ENCODE measurements around the gene PELI1.

The PELI1 gene

DNA sequence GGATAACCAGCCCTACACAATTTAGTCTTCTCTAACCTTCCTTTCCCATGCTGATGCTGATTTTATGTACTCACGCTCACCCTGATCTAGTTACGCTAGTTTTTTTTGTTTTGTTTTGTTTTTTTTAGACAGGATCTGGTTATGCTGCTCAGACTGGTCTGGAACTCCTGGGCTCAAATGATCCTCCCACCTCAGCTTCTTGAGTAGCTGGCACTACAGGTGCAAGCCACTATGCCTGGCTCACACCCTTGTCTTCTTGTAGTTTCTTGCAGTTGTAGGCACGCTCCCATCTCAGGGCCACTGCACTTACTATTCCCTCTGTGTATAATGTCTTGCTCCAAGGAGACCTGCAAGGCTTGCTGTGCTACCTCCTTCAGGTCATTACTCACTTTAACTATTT, 6.2 kb downstream of the PELI1 start:
- peak overlapping the region; percentile 53 for H3K27ac Mint-ChIP-seq
- H3K27me3 Mint-ChIP-seq, result no peaks in the 10 kb centered on the region
- H3K4me3 Mint-ChIP-seq, result peak overlapping the region; percentile 30
- peaks cover 30% of the 10 kb centered on the region for H3K36me3 Mint-ChIP-seq
- H3K9me3 Mint-ChIP-seq, result no peaks in the 10 kb centered on the region
- H3K4me1 Mint-ChIP-seq, result peaks cover 74% of the 10 kb centered on the region
- ATAC-seq, result no peak

DNA sequence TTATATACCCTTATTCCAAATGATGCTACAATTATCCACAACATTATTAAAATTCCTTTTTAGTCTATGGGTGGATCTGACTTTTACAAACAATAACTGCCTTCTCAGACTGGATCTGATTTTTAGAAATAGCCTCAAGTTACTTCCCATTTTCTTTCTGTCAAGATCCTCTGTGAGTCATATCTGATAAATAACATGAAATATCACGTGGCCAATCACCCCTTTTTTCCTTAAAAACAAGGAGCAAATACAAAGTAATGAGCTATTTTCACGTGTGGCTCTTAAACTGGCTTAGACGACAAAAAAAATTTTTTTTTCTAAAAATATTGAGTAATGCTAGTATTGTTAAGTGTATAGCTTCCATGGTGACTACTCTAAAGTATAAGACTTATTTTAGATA, 6.7 kb downstream of the PELI1 start:
- H3K4me1 Mint-ChIP-seq, result peaks cover 78% of the 10 kb centered on the region
- no peak overlapping the region for H3K4me3 Mint-ChIP-seq
- peak overlapping the region; percentile 53 for H3K27ac Mint-ChIP-seq
- H3K36me3 Mint-ChIP-seq, result peaks cover 34% of the 10 kb centered on the region
- no peak for ATAC-seq
- no peaks in the 10 kb centered on the region for H3K27me3 Mint-ChIP-seq
- no peaks in the 10 kb centered on the region for H3K9me3 Mint-ChIP-seq

DNA sequence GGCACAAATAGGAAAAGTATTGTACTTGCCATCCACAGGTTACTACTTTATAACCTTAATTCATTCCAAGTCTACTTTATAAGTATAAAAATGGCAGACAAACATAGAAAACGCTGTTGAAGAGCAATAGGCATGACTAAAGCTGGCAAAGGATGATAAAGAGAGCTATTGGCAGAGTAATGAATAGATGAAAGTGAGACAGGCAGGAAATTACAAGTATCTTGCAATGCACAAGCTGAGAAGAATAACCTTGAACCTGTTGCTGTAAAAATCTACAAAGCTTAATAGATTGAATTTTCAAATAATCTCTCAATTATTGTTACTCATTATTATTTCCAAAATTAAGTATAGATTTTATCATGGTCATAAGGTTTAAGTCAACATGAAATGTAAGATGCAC, 8.8 kb downstream of the PELI1 start:
- no peak overlapping the region for H3K27ac Mint-ChIP-seq
- H3K4me1 Mint-ChIP-seq, result peaks cover 70% of the 10 kb centered on the region
- H3K4me3 Mint-ChIP-seq, result no peak overlapping the region
- H3K27me3 Mint-ChIP-seq, result no peaks in the 10 kb centered on the region
- ATAC-seq, result no peak
- no peaks in the 10 kb centered on the region for H3K9me3 Mint-ChIP-seq
- H3K36me3 Mint-ChIP-seq, result peaks cover 44% of the 10 kb centered on the region

DNA sequence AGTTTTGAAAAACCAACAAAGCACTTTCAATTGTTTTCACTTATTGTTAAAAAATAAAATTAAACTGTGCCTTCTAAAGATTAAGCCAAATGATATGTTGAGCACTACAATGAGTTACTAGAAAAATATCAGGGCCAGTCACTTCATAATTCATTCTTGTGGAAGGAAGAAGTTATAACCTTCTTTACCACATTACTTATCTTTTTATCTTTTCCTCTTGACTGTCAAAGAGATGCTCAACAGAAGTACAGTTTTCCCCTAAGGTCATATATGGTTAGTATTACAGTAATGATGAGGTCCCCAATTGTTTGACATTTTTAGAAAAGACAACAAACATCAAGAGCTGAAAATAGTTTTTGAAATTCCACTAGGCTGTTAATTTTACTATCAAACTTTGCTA, 9.4 kb downstream of the PELI1 start:
- Mint-ChIP-seq H3K36me3 (peaks cover 44% of the 10 kb centered on the region), H3K27ac (no peak overlapping the region), H3K27me3 (no peaks in the 10 kb centered on the region), H3K4me1 (peaks cover 70% of the 10 kb centered on the region), H3K4me3 (no peak overlapping the region), H3K9me3 (no peaks in the 10 kb centered on the region)
- ATAC-seq, result no peak

DNA sequence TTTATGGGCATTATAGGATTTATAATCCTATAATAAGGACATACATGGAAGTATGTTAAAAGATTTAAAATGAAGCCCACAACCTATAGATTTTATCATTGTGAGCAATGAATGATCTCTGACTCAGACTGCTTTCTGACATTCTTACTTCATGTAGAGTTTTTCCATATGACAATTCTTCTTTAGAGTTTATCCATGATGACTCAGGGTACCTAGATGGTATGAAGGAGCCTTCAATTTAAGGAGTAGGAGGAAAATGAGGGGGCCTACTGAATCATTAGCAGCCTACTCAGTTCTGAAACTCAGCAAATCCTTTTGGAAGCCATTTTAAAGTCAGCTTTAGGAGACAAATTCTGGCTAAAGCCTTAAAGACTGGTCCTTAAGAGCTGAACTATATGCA, 10.4 kb downstream of the PELI1 start:
- no peak for ATAC-seq
- Mint-ChIP-seq H3K27ac (no peak overlapping the region), H3K36me3 (peaks cover 42% of the 10 kb centered on the region), H3K4me1 (peaks cover 67% of the 10 kb centered on the region), H3K9me3 (no peaks in the 10 kb centered on the region), H3K27me3 (no peaks in the 10 kb centered on the region), H3K4me3 (no peak overlapping the region)

DNA sequence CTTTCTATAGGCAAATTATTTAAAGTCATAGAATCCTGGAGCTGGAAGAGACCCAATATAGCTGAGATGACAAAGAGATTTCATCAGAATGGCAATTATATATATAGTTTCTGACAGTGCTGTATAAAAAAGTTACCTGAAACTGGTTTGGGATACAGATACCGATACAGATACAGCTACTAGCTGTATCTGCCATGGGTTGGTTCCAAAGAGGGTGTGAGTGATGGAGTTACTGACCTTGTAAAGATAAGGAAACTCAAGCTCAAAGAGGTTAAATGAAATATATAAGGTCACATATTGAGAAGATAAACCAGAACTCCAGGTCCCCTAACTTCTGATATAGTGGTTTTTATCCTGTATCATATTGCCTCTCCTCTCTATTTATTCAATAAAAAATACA, 10.9 kb downstream of the PELI1 start:
- Mint-ChIP-seq H3K27me3 (no peaks in the 10 kb centered on the region), H3K9me3 (no peaks in the 10 kb centered on the region), H3K4me3 (no peak overlapping the region), H3K27ac (peak overlapping the region; percentile 31), H3K4me1 (peaks cover 67% of the 10 kb centered on the region), H3K36me3 (peaks cover 37% of the 10 kb centered on the region)
- ATAC-seq, result no peak

DNA sequence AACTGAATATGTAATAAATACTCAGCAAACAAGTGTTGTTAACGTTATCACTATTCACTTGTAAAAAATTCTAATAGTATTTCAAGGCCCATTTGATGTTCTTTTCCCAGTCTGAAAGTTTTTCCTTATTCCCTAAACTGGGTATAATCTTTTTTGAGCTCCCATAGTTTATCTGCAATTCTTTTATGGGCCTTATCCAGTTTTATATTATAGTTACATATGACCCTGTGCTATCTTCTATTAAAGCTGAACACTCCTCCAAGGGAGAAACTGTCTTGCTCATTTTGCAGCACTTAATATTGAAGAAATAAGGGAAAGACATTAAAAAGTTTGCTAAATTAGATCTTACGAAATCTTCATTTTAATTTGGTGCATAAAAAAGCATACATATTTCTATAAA, 13.9 kb downstream of the PELI1 start:
- H3K4me1 Mint-ChIP-seq, result peaks cover 63% of the 10 kb centered on the region
- H3K27ac Mint-ChIP-seq, result no peak overlapping the region
- no peaks in the 10 kb centered on the region for H3K9me3 Mint-ChIP-seq
- H3K27me3 Mint-ChIP-seq, result no peaks in the 10 kb centered on the region
- peaks cover 34% of the 10 kb centered on the region for H3K36me3 Mint-ChIP-seq
- no peak overlapping the region for H3K4me3 Mint-ChIP-seq
- no peak for ATAC-seq

DNA sequence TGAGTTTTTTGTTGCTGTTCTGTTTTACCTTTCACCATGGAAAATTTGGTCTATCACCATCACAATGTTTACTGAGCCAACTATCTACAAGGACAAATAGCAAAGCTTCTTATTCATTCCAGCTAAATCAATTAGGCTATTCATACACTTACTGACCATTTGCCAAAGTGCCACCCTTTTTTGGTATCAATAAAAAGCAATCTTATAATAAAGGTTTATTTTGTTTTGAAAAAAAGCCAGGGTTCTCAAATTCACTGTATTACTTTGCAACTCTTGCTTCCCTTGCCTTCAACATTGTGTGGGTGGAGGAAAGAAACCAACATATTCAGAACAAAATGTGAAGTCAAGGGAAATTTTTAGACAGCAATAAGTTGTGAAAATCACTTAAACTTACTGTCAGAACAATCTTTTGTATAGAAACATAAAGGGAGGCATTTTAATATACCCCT, 15.3 kb downstream of the PELI1 start:
- H3K4me3 Mint-ChIP-seq, result no peak overlapping the region
- H3K36me3 Mint-ChIP-seq, result peaks cover 30% of the 10 kb centered on the region
- peaks cover 62% of the 10 kb centered on the region for H3K4me1 Mint-ChIP-seq
- ATAC-seq, result no peak
- no peaks in the 10 kb centered on the region for H3K9me3 Mint-ChIP-seq
- H3K27ac Mint-ChIP-seq, result peak overlapping the region; percentile 40
- H3K27me3 Mint-ChIP-seq, result no peaks in the 10 kb centered on the region

DNA sequence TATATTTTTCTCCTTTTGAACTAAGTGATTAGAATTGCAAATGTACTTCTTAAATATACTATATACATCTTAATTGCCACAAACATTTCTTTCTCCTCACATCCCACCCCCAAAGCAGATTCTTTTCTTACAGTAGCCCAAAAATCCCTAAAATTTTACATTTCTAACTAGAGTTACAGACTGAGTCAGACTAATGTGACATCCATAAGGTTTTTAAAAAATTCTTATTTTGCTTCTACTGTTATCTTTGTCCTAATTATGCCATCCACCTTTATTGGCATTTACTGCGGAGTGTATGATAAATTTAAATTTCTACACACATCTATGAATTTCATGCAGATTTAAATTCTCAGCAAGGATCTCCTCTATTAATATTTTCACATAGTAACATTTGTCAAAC, 15.8 kb downstream of the PELI1 start:
- Mint-ChIP-seq H3K27ac (peak overlapping the region; percentile 40), H3K4me3 (no peak overlapping the region)

DNA sequence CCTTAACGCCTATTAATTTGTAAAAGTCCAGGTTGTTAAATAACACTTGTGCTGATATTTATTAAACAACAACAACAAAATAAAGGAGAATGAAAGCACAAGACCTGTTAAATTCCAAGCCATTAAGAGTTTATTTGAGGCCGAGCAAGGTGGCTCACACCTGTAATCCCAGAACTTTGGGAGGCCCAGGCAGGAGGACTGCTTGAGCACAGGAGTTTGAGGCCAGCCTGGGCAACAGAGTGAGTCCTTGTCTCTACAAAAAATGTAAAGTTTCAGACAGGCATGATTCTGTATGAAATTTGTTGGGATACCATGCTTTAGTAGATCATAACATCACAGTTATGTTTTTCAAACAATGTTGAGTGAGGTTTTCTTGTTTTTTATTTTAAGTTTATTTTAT, 17.1 kb downstream of the PELI1 start:
- Mint-ChIP-seq H3K9me3 (no peaks in the 10 kb centered on the region), H3K36me3 (peaks cover 29% of the 10 kb centered on the region), H3K27ac (no peak overlapping the region), H3K4me1 (peaks cover 58% of the 10 kb centered on the region), H3K4me3 (no peak overlapping the region), H3K27me3 (no peaks in the 10 kb centered on the region)
- ATAC-seq, result no peak

More for the DNA sequence above, 15.8 kb downstream of the PELI1 start:
- Mint-ChIP-seq H3K36me3 (peaks cover 34% of the 10 kb centered on the region), H3K9me3 (no peaks in the 10 kb centered on the region), H3K27me3 (no peaks in the 10 kb centered on the region), H3K4me1 (peaks cover 62% of the 10 kb centered on the region)
- no peak for ATAC-seq

DNA sequence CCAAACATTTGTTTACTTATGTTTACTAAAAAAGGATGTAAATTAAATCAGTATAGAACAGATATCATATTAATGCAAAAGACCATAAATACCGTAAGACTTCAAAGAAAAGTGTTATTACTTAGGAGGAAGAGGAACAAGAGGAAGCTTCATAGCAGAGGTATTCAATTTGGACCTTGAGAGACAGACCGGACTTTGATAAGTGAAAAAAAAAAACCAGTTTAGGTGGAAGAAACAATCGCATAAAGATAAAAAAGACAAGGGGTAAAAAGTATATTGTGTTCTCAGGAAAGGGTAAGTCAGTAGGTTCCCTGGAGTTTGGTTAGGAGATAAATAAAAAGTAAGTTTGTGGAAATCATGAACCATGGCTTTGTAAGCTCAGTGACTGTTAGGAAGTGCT, 17.6 kb downstream of the PELI1 start:
- peaks cover 26% of the 10 kb centered on the region for H3K36me3 Mint-ChIP-seq
- H3K4me1 Mint-ChIP-seq, result peaks cover 55% of the 10 kb centered on the region
- ATAC-seq, result no peak
- H3K27me3 Mint-ChIP-seq, result no peaks in the 10 kb centered on the region
- no peak overlapping the region for H3K27ac Mint-ChIP-seq
- H3K4me3 Mint-ChIP-seq, result no peak overlapping the region
- no peaks in the 10 kb centered on the region for H3K9me3 Mint-ChIP-seq

DNA sequence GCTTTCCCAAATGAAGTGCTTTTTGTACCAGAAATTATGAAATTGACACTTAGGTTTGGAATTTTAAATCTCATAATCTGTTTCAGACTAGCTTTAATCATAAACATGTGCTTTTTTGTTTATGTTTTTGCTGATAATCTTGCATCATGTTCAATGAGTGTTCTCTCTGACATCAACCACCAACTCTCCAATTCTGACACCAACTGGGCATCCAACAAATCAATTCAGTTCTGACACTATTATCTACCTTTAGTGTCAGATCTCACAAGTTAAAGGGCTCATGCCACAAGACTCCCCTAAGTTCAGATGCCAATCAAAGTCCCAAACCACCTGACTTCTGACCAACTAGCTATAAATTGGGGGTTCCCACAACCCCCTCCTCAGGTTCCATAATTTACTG, 19.6 kb downstream of the PELI1 start:
- Mint-ChIP-seq H3K4me1 (peaks cover 47% of the 10 kb centered on the region), H3K9me3 (no peaks in the 10 kb centered on the region), H3K36me3 (peaks cover 26% of the 10 kb centered on the region), H3K27me3 (no peaks in the 10 kb centered on the region), H3K27ac (no peak overlapping the region), H3K4me3 (no peak overlapping the region)
- ATAC-seq, result no peak

DNA sequence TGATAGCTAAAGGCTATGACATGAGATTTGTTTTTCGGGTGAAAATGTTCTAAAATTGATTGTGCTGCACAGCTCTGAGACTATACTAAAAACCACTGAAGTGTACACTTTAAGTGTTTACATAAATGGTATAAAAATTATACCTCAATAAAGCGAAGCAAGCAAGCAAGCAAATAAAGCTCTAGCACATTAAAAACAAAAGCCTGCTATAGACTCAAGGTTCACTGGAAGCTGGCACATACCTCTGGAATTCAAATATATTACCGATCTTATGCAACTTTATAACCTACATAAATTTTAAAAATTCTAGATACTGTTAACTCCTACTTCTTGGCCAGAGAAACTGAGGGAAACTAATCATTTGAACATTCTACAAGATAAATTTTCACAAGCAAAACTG, 20.1 kb downstream of the PELI1 start:
- Mint-ChIP-seq H3K9me3 (no peaks in the 10 kb centered on the region), H3K4me1 (peaks cover 47% of the 10 kb centered on the region), H3K4me3 (no peak overlapping the region), H3K27me3 (no peaks in the 10 kb centered on the region), H3K27ac (no peak overlapping the region), H3K36me3 (peaks cover 26% of the 10 kb centered on the region)
- ATAC-seq, result no peak

DNA sequence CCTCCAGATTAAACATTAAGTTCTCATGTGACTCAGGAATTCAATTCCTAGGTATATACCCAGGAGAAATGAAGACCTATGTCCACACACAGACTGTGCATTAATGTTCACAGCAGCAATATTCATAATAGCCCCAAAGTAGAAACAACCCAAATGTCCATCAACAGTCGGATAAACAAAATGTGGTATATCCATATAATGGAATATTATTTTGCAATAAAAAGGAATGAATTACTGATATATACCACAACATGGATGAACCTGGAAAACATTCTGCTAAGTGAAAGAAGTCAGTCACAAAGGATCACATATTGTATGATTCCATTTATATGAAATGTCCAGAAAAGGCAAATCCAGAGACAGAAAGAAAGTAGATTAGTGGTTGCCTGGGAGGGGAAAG, 20.5 kb downstream of the PELI1 start:
- H3K36me3 Mint-ChIP-seq, result peaks cover 26% of the 10 kb centered on the region
- ATAC-seq, result no peak
- H3K27me3 Mint-ChIP-seq, result no peaks in the 10 kb centered on the region
- peaks cover 43% of the 10 kb centered on the region for H3K4me1 Mint-ChIP-seq
- H3K4me3 Mint-ChIP-seq, result no peak overlapping the region
- no peaks in the 10 kb centered on the region for H3K9me3 Mint-ChIP-seq
- H3K27ac Mint-ChIP-seq, result no peak overlapping the region

DNA sequence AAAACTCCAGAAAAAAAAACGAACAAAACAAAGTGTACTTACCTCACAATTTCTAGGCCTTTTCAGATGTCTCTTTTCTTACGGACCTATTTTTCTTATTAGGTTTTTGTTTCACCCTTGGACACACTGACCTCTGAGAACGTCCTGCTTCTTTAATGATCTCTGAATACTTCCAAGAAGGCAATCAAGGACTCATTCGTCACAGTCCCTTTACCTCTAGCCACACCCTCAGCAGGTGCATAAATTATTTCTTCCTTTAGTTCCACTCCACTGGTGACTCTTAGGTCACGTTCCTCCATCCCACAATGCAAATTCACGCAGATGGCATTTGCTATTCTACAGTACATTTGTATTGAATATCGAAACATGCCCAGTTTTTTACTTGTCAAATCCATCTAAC, 21.9 kb downstream of the PELI1 start:
- Mint-ChIP-seq H3K4me3 (no peak overlapping the region), H3K4me1 (peaks cover 38% of the 10 kb centered on the region), H3K27ac (peak overlapping the region; percentile 46), H3K9me3 (no peaks in the 10 kb centered on the region), H3K36me3 (peaks cover 22% of the 10 kb centered on the region), H3K27me3 (no peaks in the 10 kb centered on the region)
- ATAC-seq, result no peak

DNA sequence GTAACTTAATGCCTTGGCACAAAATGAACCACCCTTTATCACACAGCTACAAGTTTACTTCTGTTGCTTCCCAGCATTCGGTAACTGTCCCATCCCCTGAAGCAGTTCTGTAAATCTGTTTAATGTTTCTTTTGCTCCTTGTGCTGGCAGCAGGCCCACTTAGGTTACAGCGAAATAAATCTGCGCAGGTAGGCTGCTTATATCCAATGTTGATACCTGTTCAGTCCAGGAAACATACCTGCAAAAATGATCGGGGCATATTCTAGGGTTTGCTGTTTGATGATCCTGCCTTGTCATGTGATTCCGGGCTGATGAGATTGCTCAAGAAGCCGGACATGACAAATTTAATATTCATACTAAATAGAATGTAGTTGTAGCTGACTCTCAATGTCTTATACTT, 23.3 kb downstream of the PELI1 start:
- Mint-ChIP-seq H3K27me3 (no peaks in the 10 kb centered on the region), H3K36me3 (peaks cover 15% of the 10 kb centered on the region), H3K4me3 (no peak overlapping the region), H3K27ac (no peak overlapping the region), H3K9me3 (no peaks in the 10 kb centered on the region), H3K4me1 (peaks cover 41% of the 10 kb centered on the region)
- no peak for ATAC-seq

DNA sequence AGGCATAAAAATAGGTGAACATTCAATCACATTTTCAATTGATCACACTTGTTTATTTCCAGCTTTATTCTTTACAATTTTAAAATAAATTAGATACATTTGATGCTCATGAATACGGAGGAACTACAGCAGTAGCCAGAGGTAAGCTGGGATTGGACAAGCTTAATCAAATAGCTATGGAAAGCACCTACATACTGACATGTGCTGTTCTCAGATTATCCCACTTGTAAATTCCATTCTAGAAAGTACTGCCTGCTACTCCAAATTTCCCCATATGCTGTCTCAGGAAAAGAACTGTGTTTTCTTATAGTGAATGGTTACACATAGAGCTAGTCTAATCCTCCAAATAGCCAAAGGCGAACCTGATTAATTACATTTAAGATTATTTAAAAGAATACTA, 24.2 kb downstream of the PELI1 start:
- peaks cover 15% of the 10 kb centered on the region for H3K36me3 Mint-ChIP-seq
- ATAC-seq, result no peak
- no peaks in the 10 kb centered on the region for H3K9me3 Mint-ChIP-seq
- no peak overlapping the region for H3K4me3 Mint-ChIP-seq
- no peaks in the 10 kb centered on the region for H3K27me3 Mint-ChIP-seq
- no peak overlapping the region for H3K27ac Mint-ChIP-seq
- peaks cover 46% of the 10 kb centered on the region for H3K4me1 Mint-ChIP-seq

Measured in stimulated activated memory B cell treated with anti-CD40 and anti-IgM and Interleukin-4, amounts not matched to agents 10 μg/mL and 1 μg/mL and 100 μg/mL, for 72 hours (primary cell).